Measurements from ENCODE around the gene DEXI. TPM values are rescaled to one million over a fixed set of nuclear protein-coding genes. Genes with fewer than 3 reads are reported as not detected.

The DEXI gene
- total and polyA plus RNA-seq, 2 of the 13 experiments (the other 11 are each of a cell fraction or from before 2014, with no cell fraction given), result 51.5 to 70.4 TPM

DNA sequence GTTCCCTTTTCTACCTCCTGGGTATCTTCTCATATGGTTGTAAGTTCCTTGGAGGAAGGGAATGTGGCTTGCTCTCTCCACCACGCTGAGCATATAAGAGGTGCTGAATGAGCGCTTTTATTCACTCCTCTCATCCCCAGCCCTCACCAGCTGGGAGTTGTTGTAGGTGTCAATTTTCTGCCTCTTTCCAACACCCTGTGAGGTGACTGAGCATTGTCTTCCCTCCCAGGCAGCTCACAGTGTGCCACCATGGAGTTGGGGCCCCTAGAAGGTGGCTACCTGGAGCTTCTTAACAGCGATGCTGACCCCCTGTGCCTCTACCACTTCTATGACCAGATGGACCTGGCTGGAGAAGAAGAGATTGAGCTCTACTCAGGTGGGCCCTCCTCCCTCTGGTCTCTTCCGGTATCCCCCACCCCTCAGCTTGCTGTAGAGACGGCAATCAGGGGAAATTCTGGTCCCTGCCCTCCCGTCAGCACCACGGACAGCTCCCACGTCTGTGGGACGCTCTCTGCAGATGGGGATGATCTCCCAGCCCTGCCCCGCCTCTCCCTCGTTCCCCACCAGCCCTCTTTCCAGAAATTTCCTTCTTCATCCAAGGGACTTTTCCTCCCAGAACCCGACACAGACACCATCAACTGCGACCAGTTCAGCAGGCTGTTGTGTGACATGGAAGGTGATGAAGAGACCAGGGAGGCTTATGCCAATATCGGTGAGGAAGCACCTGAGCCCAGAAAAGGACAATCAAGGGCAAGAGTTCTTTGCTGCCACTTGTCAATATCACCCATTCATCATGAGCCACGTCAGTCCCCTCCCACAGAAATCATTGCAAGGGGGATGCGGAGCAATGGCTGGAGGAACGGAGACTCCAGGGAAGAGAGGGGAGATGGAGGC lies 47.0 kb downstream of the DEXI start (continued):
- TF ChIP-seq, protein P1, sequence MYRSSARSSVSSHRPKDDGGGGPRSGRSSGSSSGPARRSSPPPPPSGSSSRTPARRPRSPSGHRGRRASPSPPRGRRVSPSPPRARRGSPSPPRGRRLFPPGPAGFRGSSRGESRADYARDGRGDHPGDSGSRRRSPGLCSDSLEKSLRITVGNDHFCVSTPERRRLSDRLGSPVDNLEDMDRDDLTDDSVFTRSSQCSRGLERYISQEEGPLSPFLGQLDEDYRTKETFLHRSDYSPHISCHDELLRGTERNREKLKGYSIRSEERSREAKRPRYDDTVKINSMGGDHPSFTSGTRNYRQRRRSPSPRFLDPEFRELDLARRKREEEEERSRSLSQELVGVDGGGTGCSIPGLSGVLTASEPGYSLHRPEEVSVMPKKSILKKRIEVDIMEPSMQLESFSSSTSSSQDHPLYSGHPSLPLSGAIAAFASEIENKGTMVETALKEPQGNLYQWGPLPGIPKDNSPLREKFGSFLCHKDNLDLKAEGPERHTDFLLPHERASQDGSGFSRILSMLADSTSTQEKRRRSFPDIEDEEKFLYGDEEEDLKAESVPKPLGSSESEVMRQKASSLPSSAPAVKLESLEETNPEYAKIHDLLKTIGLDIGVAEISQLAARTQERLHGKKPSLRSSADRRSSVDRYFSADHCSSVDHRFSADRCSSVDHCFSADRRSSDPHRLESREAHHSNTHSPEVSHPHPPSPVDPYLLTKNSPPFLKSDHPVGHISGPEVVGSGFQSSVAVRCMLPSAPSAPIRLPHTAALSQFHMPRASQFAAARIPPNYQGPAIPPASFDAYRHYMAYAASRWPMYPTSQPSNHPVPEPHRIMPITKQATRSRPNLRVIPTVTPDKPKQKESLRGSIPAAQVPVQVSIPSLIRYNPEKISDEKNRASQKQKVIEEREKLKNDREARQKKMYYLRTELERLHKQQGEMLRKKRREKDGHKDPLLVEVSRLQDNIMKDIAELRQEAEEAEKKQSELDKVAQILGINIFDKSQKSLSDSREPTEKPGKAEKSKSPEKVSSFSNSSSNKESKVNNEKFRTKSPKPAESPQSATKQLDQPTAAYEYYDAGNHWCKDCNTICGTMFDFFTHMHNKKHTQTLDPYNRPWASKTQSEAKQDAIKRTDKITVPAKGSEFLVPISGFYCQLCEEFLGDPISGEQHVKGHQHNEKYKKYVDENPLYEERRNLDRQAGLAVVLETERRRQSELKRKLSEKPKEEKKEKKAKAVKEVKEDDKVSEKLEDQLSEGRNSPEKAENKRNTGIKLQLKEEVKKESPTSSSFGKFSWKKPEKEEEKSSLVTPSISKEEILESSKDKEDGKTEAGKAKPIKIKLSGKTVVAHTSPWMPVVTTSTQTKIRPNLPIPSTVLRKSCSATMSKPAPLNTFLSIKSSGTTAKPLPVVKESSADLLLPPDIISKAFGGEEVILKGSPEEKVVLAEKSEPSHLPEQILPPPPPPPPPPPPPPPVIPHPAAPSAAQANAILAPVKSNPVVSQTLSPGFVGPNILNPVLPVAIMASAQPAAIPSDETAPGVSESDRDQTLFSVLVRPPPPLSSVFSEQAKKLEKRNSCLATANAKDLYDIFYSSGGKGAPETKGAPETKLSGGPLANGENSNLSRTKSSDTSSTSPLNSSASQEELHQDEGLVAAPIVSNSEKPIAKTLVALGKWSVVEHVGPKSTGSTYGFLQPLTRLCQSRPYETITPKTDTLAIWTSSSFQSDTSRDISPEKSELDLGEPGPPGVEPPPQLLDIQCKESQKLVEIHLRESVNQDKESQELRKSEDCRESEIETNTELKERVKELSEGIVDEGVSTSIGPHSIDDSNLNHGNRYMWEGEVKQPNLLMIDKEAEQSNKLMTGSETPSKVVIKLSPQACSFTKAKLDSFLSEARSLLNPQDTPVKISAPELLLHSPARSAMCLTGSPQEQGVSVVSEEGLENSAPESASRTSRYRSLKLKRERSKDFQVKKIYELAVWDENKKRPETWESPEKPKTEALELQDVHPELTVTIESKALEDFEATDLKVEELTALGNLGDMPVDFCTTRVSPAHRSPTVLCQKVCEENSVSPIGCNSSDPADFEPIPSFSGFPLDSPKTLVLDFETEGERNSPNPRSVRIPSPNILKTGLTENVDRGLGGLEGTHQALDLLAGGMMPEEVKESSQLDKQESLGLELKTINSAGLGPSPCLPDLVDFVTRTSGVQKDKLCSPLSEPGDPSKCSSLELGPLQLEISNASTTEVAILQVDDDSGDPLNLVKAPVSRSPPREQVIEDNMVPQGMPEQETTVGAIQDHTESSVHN (CRISPR knock-in tag; IDR thresholded peaks at IDR 0.05), result peak; percentile 34; the same call in 1 of the 2 replicates
- no peak for TF ChIP-seq ZNF703 (CRISPR knock-in tag; IDR thresholded peaks at IDR 0.05; ENCODE audit: borderline replicate concordance)
- no peak for TF ChIP-seq ZNF652 (CRISPR knock-in tag; IDR thresholded peaks at IDR 0.05; ENCODE audit: borderline replicate concordance, low read depth)
- no peak for TF ChIP-seq HNRNPLL (IDR thresholded peaks at IDR 0.05; ENCODE audit: low read depth, low read length, poor library complexity, severe bottlenecking)
- no peak for TF ChIP-seq BCLAF1 (IDR thresholded peaks at IDR 0.05)
- TF ChIP-seq ZNF350 (CRISPR knock-in tag; IDR thresholded peaks at IDR 0.05; ENCODE audit: borderline replicate concordance, low read depth), result peak; percentile 84
- 0 out of 2 replicates have a peak, but pooled peaks have one; percentile 36 for TF ChIP-seq PPARG (CRISPR knock-in tag; conservative IDR thresholded peaks at IDR 0.05)
- TF ChIP-seq ZNF367 (CRISPR knock-in tag; IDR thresholded peaks at IDR 0.05; ENCODE audit: borderline replicate concordance), result peak; percentile 89; the same call in 1 of the 2 replicates
- TF ChIP-seq GATAD1 (CRISPR knock-in tag; IDR thresholded peaks at IDR 0.05), result peak; percentile 74; the same call in 1 of the 2 replicates
- TF ChIP-seq PRDM10 (CRISPR knock-in tag; IDR thresholded peaks at IDR 0.05; ENCODE audit: low read depth), result 0 out of 2 replicates have a peak, but pooled peaks have one; percentile 44
